Cardiac fibroblast (primary cell): ENCODE data around the gene LRRC74B.
"Not testable (repeated sequence)": the region's sequence is repeated elsewhere in the genome, so short reads cannot be mapped to it uniquely, and the experiment has no call there.

Source experiments
- DNase-seq, 2 donors: peaks; one replicate each; pipeline versions ENCODE4 v3.0.0 to v3.0.0-alpha.2; 2010; ENCODE audit warnings: low read depth in 2 of 2
- H3K4me3 ChIP-seq, 2 donors: replicated peaks in 1 of 2; 1 replicate in 1 of 2; 2 replicates in 1 of 2; pipeline ENCODE4 v1.5.1; 2011; ENCODE audit warnings: low read depth in 2 of 2, low read length in 2 of 2, mild to moderate bottlenecking in 2 of 2, moderate library complexity in 1 of 2
- CTCF ChIP-seq: IDR thresholded peaks from one replicate; pipeline ENCODE4 v1.5.1; 2011; ENCODE audit warnings: low read depth, mild to moderate bottlenecking, low read length, inconsistent platforms

The LRRC74B gene

GRCh38 chr22:21077884-21078508 is 32.2 kb downstream of the LRRC74B start:
- DNase-seq = no peak
- TF ChIP-seq CTCF = no peak
- H3K4me3 ChIP-seq = no peak overlapping the region

- no peak overlapping the region for H3K4me3 ChIP-seq
- DNase-seq = no peak
- TF ChIP-seq CTCF = no peak
These were observed 33.2 kb downstream of the LRRC74B start for GRCh38 chr22:21078916-21079315.

- no peak for DNase-seq
- TF ChIP-seq CTCF = no peak
- no peak overlapping the region for H3K4me3 ChIP-seq
These were observed 33.7 kb downstream of the LRRC74B start for GRCh38 chr22:21079493-21079892.

- DNase-seq = no peak
- no peak for TF ChIP-seq CTCF
- H3K4me3 ChIP-seq = no peak overlapping the region
These were observed 34.8 kb downstream of the LRRC74B start for GRCh38 chr22:21080435-21081137.

GRCh38 chr22:21082248-21082647 is 36.5 kb downstream of the LRRC74B start:
- no peak for TF ChIP-seq CTCF
- no peak overlapping the region for H3K4me3 ChIP-seq
- no peak for DNase-seq

GRCh38 chr22:21087119-21087518 is 41.4 kb downstream of the LRRC74B start:
- no peak for DNase-seq
- TF ChIP-seq CTCF = no peak
- no peak overlapping the region for H3K4me3 ChIP-seq

GRCh38 chr22:21087926-21088325 is 42.2 kb downstream of the LRRC74B start:
- H3K4me3 ChIP-seq, DNase-seq: not testable (repeated sequence)

- not testable (repeated sequence) for H3K4me3 ChIP-seq, DNase-seq
These were observed 45.5 kb downstream of the LRRC74B start for GRCh38 chr22:21091220-21091619.
